ENCODE data around the gene CD40.

Gene CD40

DNA sequence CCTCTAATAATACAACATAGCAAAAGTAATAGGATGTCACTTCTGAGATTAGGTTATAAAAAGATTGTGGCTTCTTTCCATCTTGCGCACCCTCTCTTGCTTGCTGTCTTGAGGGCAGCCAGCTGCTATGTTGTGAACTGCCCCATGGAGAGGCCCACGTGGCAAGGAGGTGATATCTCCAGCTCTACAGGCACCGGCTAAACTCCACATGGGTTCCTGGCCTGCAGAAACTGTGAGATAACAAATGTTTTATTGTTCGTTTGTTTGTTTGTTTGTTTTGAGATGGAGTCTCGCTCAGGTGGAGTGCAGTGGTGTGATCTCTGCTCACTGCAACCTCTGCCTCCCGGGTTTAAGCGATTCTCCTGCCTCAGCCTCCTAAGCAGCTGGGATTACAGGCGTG is 38.0 kb downstream of the CD40 start:
- DNase-seq = no peak
- no peaks in the 10 kb centered on the region for H3K36me3 Mint-ChIP-seq
- no peaks in the 10 kb centered on the region for H3K4me1 Mint-ChIP-seq
- peaks cover 38% of the 10 kb centered on the region for H3K27me3 Mint-ChIP-seq
- CTCF ChIA-PET = interaction anchor here (0.7 kb wide), 1 partner anchor 18 kb away, joined by 3 read pairs; no protein-coding TSS in a partner anchor
- no peak overlapping the region for H3K4me3 Mint-ChIP-seq
- no peaks in the 10 kb centered on the region for H3K9me3 Mint-ChIP-seq
- H3K27ac Mint-ChIP-seq = no peak overlapping the region

- Mint-ChIP-seq H3K27ac (no peak overlapping the region), H3K4me3 (no peak overlapping the region), H3K4me1 (no peaks in the 10 kb centered on the region), H3K9me3 (no peaks in the 10 kb centered on the region), H3K27me3 (peaks cover 40% of the 10 kb centered on the region), H3K36me3 (no peaks in the 10 kb centered on the region)
- CTCF ChIA-PET = interaction anchor here (1.6 kb wide), 1 partner anchor 19 kb away, joined by 4 read pairs; no protein-coding TSS in a partner anchor
- DNase-seq = no peak
Observed at GRCh38 chr20:46157076-46157592, 39.0 kb downstream of the CD40 start.

DNA sequence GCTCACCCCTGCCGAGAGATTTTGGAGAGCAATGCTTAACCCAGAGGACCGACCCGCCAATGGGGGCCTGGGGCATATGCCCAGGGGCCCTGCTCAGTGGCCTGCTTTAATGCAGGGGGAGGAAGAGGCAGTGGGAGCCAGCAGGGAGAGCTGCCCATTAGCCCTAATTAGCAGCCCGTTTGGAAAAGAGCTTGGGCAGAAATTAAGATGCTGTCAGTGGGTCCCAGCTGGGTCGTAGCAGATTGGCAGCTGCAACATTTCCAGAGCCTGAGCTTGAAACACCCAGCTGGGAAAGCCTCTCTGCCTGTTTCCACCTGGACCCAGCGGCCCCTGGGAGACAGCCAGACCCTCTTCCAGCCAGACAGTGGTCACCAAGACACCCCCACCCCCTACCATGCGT is 39.5 kb downstream of the CD40 start:
- H3K4me3 Mint-ChIP-seq = no peak overlapping the region
- H3K4me1 Mint-ChIP-seq = no peaks in the 10 kb centered on the region

DNA sequence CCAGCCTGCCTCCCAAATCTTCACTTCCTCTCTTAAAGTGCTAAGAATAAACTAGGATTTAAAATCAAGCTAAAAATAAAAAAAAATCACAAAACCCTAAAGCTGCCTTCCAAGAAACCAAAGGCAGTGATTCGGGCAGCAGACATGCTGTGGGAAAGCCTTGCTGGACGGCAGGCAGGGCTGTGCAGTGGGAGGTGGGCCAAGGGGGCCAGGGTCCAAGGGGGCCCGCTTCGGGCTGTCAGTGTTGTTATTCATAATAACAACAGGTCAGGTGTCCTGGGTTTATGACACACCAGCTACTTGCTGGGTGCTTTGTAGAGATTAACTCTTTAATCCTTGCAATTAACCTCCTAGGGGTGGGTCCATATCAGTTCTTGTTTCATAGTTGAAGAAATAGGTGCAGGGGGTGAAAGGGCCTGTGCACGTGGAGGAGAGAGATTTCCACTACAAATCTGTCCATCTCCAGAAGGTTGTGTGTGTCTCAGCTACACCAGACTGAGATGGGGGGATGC is 40.4 kb downstream of the CD40 start:
- Mint-ChIP-seq H3K36me3 (no peaks in the 10 kb centered on the region), H3K9me3 (no peaks in the 10 kb centered on the region), H3K27me3 (peaks cover 43% of the 10 kb centered on the region), H3K4me3 (no peak overlapping the region), H3K4me1 (no peaks in the 10 kb centered on the region), H3K27ac (no peak overlapping the region)
- CTCF ChIA-PET = interaction anchor here (1.6 kb wide), 1 partner anchor 17 kb away, joined by 4 read pairs; no protein-coding TSS in a partner anchor
- no peak for DNase-seq

More for the DNA sequence above, 39.5 kb downstream of the CD40 start:
- DNase-seq = no peak
- no peaks in the 10 kb centered on the region for H3K9me3 Mint-ChIP-seq
- no peak overlapping the region for H3K27ac Mint-ChIP-seq
- no peaks in the 10 kb centered on the region for H3K36me3 Mint-ChIP-seq
- H3K27me3 Mint-ChIP-seq = peaks cover 41% of the 10 kb centered on the region
- CTCF ChIA-PET = interaction anchor here (1.6 kb wide), 1 partner anchor 18 kb away, joined by 4 read pairs; no protein-coding TSS in a partner anchor

GRCh38 chr20:46159101-46159897 is 41.2 kb downstream of the CD40 start:
- peaks cover 40% of the 10 kb centered on the region for H3K27me3 Mint-ChIP-seq
- DNase-seq = no peak
- no peak overlapping the region for H3K4me3 Mint-ChIP-seq
- H3K27ac Mint-ChIP-seq = no peak overlapping the region
- H3K36me3 Mint-ChIP-seq = no peaks in the 10 kb centered on the region
- H3K4me1 Mint-ChIP-seq = no peaks in the 10 kb centered on the region
- CTCF ChIA-PET = no interaction called here
- no peaks in the 10 kb centered on the region for H3K9me3 Mint-ChIP-seq

DNA sequence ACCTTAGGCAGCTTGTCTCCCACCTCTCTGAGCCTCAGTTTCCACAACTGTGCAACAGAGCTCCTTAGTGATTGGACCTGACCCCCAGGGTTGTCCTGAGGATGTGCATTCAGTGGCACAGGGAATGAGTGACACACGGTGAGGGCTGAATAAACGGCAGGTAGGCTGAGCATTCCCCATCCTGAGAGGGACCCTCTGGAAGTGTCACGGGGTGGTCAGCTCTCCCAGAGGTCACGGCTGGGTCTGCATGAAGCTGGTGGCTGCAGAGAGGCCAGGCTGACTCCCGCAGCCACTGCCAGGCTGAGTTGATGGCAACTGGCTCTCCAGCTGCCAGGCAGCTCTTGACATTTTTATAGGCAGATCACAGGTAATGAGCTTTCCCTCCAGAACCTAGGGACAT is 42.5 kb downstream of the CD40 start:
- DNase-seq = no peak
- Mint-ChIP-seq H3K27me3 (peaks cover 30% of the 10 kb centered on the region), H3K9me3 (no peaks in the 10 kb centered on the region), H3K27ac (no peak overlapping the region), H3K4me3 (no peak overlapping the region), H3K36me3 (no peaks in the 10 kb centered on the region), H3K4me1 (no peaks in the 10 kb centered on the region)
- CTCF ChIA-PET = no interaction called here

DNA sequence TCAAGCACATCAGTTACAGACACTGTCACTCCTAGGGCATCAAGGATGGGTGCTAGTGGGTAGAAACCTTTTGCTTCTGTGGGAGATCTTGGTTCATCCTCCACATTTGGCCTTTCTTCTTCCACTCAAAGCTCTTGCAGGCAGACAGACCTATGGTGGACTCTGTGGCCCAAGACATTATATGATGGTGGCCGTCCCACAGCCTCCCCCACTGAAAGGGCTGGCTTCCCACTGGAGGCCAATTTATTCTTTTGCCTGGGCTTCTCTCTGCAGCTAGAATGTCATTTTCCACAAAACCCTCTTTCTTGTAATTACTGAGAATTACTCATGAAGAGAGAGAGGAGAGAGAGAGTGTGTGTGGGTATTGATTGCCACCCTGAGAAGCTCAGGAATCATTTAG is 43.8 kb downstream of the CD40 start:
- Mint-ChIP-seq H3K9me3 (no peaks in the 10 kb centered on the region), H3K4me1 (no peaks in the 10 kb centered on the region), H3K27me3 (peaks cover 34% of the 10 kb centered on the region), H3K36me3 (no peaks in the 10 kb centered on the region), H3K4me3 (no peak overlapping the region), H3K27ac (no peak overlapping the region)
- CTCF ChIA-PET = interaction anchor here (1.4 kb wide), 1 partner anchor 13 kb away, joined by 3 read pairs; no protein-coding TSS in a partner anchor
- no peak for DNase-seq

DNA sequence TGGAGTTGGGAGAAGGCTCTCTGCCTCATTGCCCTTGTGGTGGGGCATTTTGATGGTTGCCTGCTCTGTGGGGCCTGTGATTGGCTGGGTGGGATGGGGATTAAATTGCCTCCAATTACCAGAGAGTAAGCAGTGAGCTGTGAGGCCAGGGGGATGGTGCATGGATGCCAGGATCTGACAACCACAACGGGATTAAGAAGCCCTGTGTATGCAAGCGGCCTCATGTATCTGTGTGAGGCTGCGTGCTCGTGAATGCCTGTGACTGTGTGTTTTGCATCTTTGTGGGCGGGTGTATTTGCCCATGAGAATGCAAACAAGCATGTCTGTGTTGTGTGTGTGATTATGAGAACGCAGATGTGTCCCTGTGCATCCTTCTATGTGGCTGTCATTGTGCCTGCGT is 46.1 kb downstream of the CD40 start:
- CTCF ChIA-PET = no interaction called here
- Mint-ChIP-seq H3K4me1 (no peaks in the 10 kb centered on the region), H3K4me3 (no peak overlapping the region), H3K27ac (no peak overlapping the region), H3K9me3 (no peaks in the 10 kb centered on the region), H3K27me3 (peaks cover 31% of the 10 kb centered on the region), H3K36me3 (no peaks in the 10 kb centered on the region)
- no peak for DNase-seq

- Mint-ChIP-seq H3K4me3 (no peak overlapping the region), H3K27ac (no peak overlapping the region), H3K4me1 (no peaks in the 10 kb centered on the region), H3K9me3 (no peaks in the 10 kb centered on the region), H3K36me3 (no peaks in the 10 kb centered on the region), H3K27me3 (peaks cover 44% of the 10 kb centered on the region)
- no peak for DNase-seq
- CTCF ChIA-PET = interaction anchor here (0.9 to 1.7 kb wide), 5 partner anchors 9 to 182 kb away, joined by 3 to 6 read pairs (median 4); no protein-coding TSS in a partner anchor
Observed at GRCh38 chr20:46167080-46167479, 49.0 kb downstream of the CD40 start.

DNA sequence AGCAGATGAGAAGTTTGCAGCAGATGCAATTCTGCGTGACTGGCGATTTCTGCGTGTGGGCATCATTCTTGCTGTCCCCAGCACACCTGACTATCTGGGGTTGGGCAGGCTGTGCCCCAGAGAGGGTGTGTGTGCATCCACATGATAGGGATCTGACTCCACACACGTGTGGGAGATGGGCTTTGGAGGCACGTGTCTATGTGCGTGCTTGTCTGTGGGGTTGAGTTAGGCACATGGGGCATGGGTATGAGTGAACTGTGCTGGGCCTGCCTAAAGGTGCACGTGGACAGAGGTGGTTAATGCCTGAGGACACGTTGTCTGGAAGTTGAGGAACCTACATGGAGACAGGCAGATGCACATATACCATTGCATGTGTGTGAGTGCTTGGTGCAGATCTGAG is 50.3 kb downstream of the CD40 start:
- DNase-seq = no peak
- no peak overlapping the region for H3K4me3 Mint-ChIP-seq
- CTCF ChIA-PET = no interaction called here
- no peaks in the 10 kb centered on the region for H3K9me3 Mint-ChIP-seq
- H3K27me3 Mint-ChIP-seq = peaks cover 54% of the 10 kb centered on the region
- H3K27ac Mint-ChIP-seq = no peak overlapping the region
- H3K36me3 Mint-ChIP-seq = no peaks in the 10 kb centered on the region
- no peaks in the 10 kb centered on the region for H3K4me1 Mint-ChIP-seq

GRCh38 chr20:46169245-46170171 is 51.4 kb downstream of the CD40 start:
- Mint-ChIP-seq H3K27me3 (peaks cover 65% of the 10 kb centered on the region), H3K4me3 (no peak overlapping the region)

DNA sequence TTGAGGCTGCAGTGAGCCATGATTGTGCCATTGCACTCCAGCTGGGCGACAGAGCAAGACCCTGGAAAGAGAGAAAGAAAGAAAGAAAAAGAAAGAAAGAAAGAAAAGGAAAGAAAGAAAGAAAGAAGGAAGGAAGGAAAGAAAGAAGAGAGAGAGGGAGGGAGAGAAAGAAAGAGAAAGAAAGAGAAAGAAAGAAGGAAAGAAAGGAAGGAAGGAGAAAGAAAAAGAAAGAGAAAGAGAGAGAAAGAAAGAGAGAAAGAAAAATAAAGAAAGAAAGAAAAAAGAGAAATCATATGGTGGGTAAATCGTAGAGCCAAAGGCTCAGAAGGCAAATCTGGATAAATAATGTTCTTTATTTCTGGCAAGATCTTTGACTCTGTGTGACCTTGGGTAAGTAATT is 53.4 kb downstream of the CD40 start:
- DNase-seq = no peak
- H3K4me3 Mint-ChIP-seq = no peak overlapping the region
- no peak overlapping the region for H3K27ac Mint-ChIP-seq
- peaks cover 85% of the 10 kb centered on the region for H3K27me3 Mint-ChIP-seq
- H3K4me1 Mint-ChIP-seq = no peaks in the 10 kb centered on the region
- H3K9me3 Mint-ChIP-seq = no peaks in the 10 kb centered on the region
- no peaks in the 10 kb centered on the region for H3K36me3 Mint-ChIP-seq
- CTCF ChIA-PET = interaction anchor here (0.7 to 1.7 kb wide), 3 partner anchors 31 to 157 kb away, joined by 3 to 6 read pairs (median 3); no protein-coding TSS in a partner anchor

More at GRCh38 chr20:46169245-46170171, 51.4 kb downstream of the CD40 start:
- H3K36me3 Mint-ChIP-seq = no peaks in the 10 kb centered on the region
- no peaks in the 10 kb centered on the region for H3K9me3 Mint-ChIP-seq
- no peaks in the 10 kb centered on the region for H3K4me1 Mint-ChIP-seq
- no peak for DNase-seq
- CTCF ChIA-PET = no interaction called here
- H3K27ac Mint-ChIP-seq = no peak overlapping the region

DNA sequence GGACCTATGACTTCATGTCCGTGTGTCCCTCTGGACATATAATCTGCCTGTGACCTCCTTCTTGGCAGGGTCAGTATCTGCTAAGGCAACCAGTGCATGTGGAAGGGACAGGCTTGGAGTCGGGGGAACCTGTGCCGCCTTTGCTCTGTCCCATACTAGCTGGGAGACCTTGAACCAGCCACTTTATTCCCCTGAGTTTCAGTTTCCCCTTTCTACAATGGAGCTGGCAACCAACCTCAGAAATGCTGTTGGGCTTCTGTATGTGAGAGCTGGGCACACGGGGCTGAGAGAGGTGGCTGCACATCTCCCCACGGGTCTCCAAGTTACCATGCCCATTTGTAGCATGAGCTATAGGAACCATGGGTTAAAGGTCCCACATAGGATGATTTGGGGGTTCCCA is 53.8 kb downstream of the CD40 start:
- no peaks in the 10 kb centered on the region for H3K36me3 Mint-ChIP-seq
- H3K27me3 Mint-ChIP-seq = peaks cover 84% of the 10 kb centered on the region
- CTCF ChIA-PET = interaction anchor here (0.8 to 1.7 kb wide), 3 partner anchors 39 to 157 kb away, joined by 3 to 6 read pairs (median 4); no protein-coding TSS in a partner anchor
- no peaks in the 10 kb centered on the region for H3K9me3 Mint-ChIP-seq
- no peak overlapping the region for H3K27ac Mint-ChIP-seq
- H3K4me1 Mint-ChIP-seq = no peaks in the 10 kb centered on the region
- no peak for DNase-seq
- H3K4me3 Mint-ChIP-seq = no peak overlapping the region

GRCh38 chr20:46172455-46172854 is 54.3 kb downstream of the CD40 start:
- CTCF ChIA-PET = interaction anchor here (0.8 to 1.7 kb wide), 3 partner anchors 40 to 158 kb away, joined by 3 to 6 read pairs (median 4); no protein-coding TSS in a partner anchor
- no peaks in the 10 kb centered on the region for H3K9me3 Mint-ChIP-seq
- no peak overlapping the region for H3K27ac Mint-ChIP-seq
- no peak overlapping the region for H3K4me3 Mint-ChIP-seq
- no peaks in the 10 kb centered on the region for H3K36me3 Mint-ChIP-seq
- no peak for DNase-seq
- H3K4me1 Mint-ChIP-seq = no peaks in the 10 kb centered on the region
- H3K27me3 Mint-ChIP-seq = peaks cover 83% of the 10 kb centered on the region

Measured in activated naive CD4-positive, alpha-beta T cell treated with anti-CD3 and anti-CD28 coated beads, Interleukin-2, amount 10 ng/mL, durations not matched to agents 7 days and 5 days (primary cell).